OCI-LY1 (cell line): ENCODE results near the gene MYO18B.

Experiments
- H2AFZ ChIP-seq: fragments of 200-600 bp; sonication (generic), shearing (Covaris generic); 2 replicates; pipeline ENCODE4 v1.6.0; 2014; ENCODE audit warnings: antibody characterized with exemption, mild to moderate bottlenecking, low read length
- H3F3A ChIP-seq: fragments of 200-600 bp; sonication (generic), shearing (Covaris generic); 2 replicates; pipeline ENCODE4 v1.6.0; 2014; ENCODE audit warnings: mild to moderate bottlenecking, antibody characterized with exemption, low read length, moderate library complexity; ENCODE audit not compliant: insufficient read depth
- H3K27ac ChIP-seq: fragments of 200-600 bp; sonication (generic); 2 replicates; pipeline ENCODE4 v1.5.1; 2014; ENCODE audit warnings: low read length, mixed run types, mild to moderate bottlenecking, low read depth; ENCODE audit not compliant: poor library complexity, severe bottlenecking
- H3K27me3 ChIP-seq: fragments of 200-600 bp; sonication (generic); 2 replicates; pipeline ENCODE4 v1.6.0; 2014; ENCODE audit warnings: antibody characterized with exemption, mild to moderate bottlenecking, low read length, moderate library complexity; ENCODE audit not compliant: insufficient read depth
- H3K36me3 ChIP-seq: fragments of 200-600 bp; sonication (generic); 2 replicates; pipeline ENCODE4 v1.6.1; 2014; ENCODE audit warnings: mild to moderate bottlenecking, antibody characterized with exemption, low read length, moderate library complexity, mixed read lengths; ENCODE audit not compliant: insufficient read depth
- H3K4me1 ChIP-seq: fragments of 200-600 bp; sonication (generic); 2 replicates; pipeline ENCODE4 v1.5.1; 2014; ENCODE audit warnings: mild to moderate bottlenecking, low read length, moderate library complexity; ENCODE audit not compliant: insufficient read depth, severe bottlenecking
- H3K4me2 ChIP-seq: fragments of 200-600 bp; sonication (generic), shearing (Covaris generic); 2 replicates; pipeline ENCODE4 v1.6.1; 2014; ENCODE audit warnings: low read length
- H3K4me3 ChIP-seq: fragments of 200-600 bp; sonication (generic); 2 replicates; pipeline ENCODE4 v1.5.1; 2014; ENCODE audit warnings: low read length, low read depth, mild to moderate bottlenecking, mixed read lengths; ENCODE audit not compliant: poor library complexity, severe bottlenecking
- H3K79me2 ChIP-seq: fragments of 200-600 bp; shearing (Covaris generic); 2 replicates; pipeline ENCODE4 v1.6.1; 2016; ENCODE audit warnings: mixed run types, low read length, mixed read lengths; ENCODE audit not compliant: insufficient read depth
- H3K9ac ChIP-seq: fragments of 200-600 bp; sonication (generic), shearing (Covaris generic); 2 replicates; pipeline ENCODE4 v1.6.1; 2014; ENCODE audit warnings: mild to moderate bottlenecking, low read length, mixed read lengths
- H3K9me2 ChIP-seq: fragments of 200-600 bp; sonication (generic), shearing (Covaris generic); 2 replicates; pipeline ENCODE4 v1.6.1; 2014; ENCODE audit warnings: low read depth, mild to moderate bottlenecking, low read length, mixed read lengths
- H3K9me3 ChIP-seq: fragments of 200-600 bp; shearing (Covaris generic); 2 replicates; pipeline ENCODE4 v1.6.1; 2014; ENCODE audit warnings: low read length, mixed read lengths
- H4K20me1 ChIP-seq: fragments of 200-600 bp; sonication (generic), shearing (Covaris generic); 2 replicates; pipeline ENCODE4 v1.6.0; 2016; ENCODE audit warnings: mild to moderate bottlenecking, low read length; ENCODE audit not compliant: insufficient read depth
- CTCF ChIP-seq: fragments of 200-600 bp; sonication (generic), shearing (Covaris generic); IDR thresholded peaks from 2 replicates; pipeline ENCODE4 v1.5.1; 2017; ENCODE audit warnings: mild to moderate bottlenecking, antibody characterized with exemption, low read length, moderate library complexity, mixed read lengths
- EZH2 ChIP-seq: fragments of 200-600 bp; sonication (generic), shearing (Covaris generic); IDR thresholded peaks from 2 replicates; pipeline ENCODE4 v1.8.0; 2017; ENCODE audit warnings: borderline replicate concordance, mixed run types, mild to moderate bottlenecking, antibody characterized with exemption, low read length, moderate library complexity, mixed read lengths

Gene MYO18B

DNA sequence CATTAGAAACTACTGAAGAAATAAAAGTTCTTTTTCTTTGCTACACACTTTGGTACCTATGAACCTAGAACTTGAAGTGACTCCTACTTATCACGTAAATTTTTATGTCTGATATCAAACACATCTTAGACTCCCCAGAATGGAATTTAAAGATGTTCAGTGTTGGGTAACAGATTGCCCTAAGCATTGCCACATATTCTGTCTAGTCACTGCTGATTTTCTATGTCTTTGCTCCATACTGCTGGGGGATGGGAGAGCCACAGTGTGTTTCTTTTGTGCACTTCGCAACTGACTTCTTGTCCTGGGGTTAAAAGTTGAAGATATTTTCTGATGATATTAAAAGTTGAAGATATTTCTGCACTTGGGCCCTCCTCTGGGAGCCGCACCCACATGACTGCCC lies 19.4 kb upstream of the MYO18B start:
- Histone ChIP-seq H3K79me2 (no peaks in the 10 kb centered on the region), H3K9ac (no peak overlapping the region), H3K27me3 (no peaks in the 10 kb centered on the region), H3K9me3 (no peaks in the 10 kb centered on the region), H2AFZ (no peak overlapping the region), H3K4me1 (no peaks in the 10 kb centered on the region), H3K9me2 (no peaks in the 10 kb centered on the region), H3K36me3 (no peaks in the 10 kb centered on the region), H4K20me1 (no peaks in the 10 kb centered on the region), H3F3A (no peaks in the 10 kb centered on the region), H3K4me3 (no peak overlapping the region), H3K27ac (no peak overlapping the region), H3K4me2 (no peak overlapping the region)
- TF ChIP-seq EZH2, result no peak
- no peak for TF ChIP-seq CTCF

DNA sequence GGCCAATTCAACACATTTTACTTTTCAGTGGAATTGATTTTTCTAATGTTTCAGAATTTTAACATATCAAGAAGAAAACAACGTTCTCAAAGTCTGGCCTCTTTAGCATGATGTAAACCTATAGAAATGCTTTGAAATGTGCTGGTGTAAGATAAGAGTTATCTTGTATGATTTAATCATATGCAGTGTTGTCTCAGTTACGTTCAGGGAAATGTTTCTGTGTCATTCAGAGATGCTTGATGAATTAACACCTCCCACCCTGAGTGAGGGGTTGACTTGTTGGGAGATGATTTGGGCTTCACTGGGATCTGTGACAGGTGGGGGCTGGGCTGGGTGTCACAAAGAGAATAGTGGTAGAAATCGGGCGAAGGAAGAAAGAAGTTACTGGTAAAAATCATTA lies 15.7 kb upstream of the MYO18B start:
- H3K4me2 ChIP-seq, result no peak overlapping the region

GRCh38 chr22:25728071-25728470 lies 13.9 kb upstream of the MYO18B start:
- no peaks in the 10 kb centered on the region for H3F3A ChIP-seq
- H3K9me3 ChIP-seq, result no peaks in the 10 kb centered on the region
- H3K27me3 ChIP-seq, result peaks cover 10% of the 10 kb centered on the region; the same call in 1 of the 2 replicates
- H3K79me2 ChIP-seq, result no peaks in the 10 kb centered on the region
- no peaks in the 10 kb centered on the region for H3K36me3 ChIP-seq
- no peaks in the 10 kb centered on the region for H3K9me2 ChIP-seq
- H3K9ac ChIP-seq, result no peak overlapping the region
- no peaks in the 10 kb centered on the region for H4K20me1 ChIP-seq
- no peaks in the 10 kb centered on the region for H3K4me1 ChIP-seq
- TF ChIP-seq EZH2, result no peak
- no peak for TF ChIP-seq CTCF
- no peak overlapping the region for H3K4me3 ChIP-seq
- H3K4me2 ChIP-seq, result no peak overlapping the region
- no peak overlapping the region for H3K27ac ChIP-seq
- H2AFZ ChIP-seq, result no peak overlapping the region

More for the DNA sequence above, 15.7 kb upstream of the MYO18B start:
- Histone ChIP-seq H3K4me1 (no peaks in the 10 kb centered on the region), H3K4me3 (no peak overlapping the region), H3K27ac (no peak overlapping the region), H2AFZ (no peak overlapping the region), H3K27me3 (peaks cover 10% of the 10 kb centered on the region; the same call in 1 of the 2 replicates), H3K9me3 (no peaks in the 10 kb centered on the region), H3K9ac (no peak overlapping the region), H3K36me3 (no peaks in the 10 kb centered on the region), H3K9me2 (no peaks in the 10 kb centered on the region), H3F3A (no peaks in the 10 kb centered on the region), H4K20me1 (no peaks in the 10 kb centered on the region), H3K79me2 (no peaks in the 10 kb centered on the region)
- no peak for TF ChIP-seq EZH2
- no peak for TF ChIP-seq CTCF
